Bronchial epithelial cell (primary cell): ENCODE data around the gene NAV3. TPM values are rescaled to one million over a fixed set of nuclear protein-coding genes. Genes with fewer than 3 reads are reported as not detected.

Experiments used
- DNase-seq: peaks from one replicate; pipeline ENCODE4 v3.0.0-alpha.2; 2010; ENCODE audit warnings: low read depth
- FAIRE-seq: peaks from 2 replicates; lab custom pipeline; 2011; peaks lifted over from hg19 to GRCh38; lab: Jason Lieb, UNC
- H3K27me3 ChIP-seq: 2 replicates; pipeline ENCODE4 v1.5.1; 2011; ENCODE audit warnings: low read length; ENCODE audit not compliant: control insufficient read depth, insufficient read depth
- H3K36me3 ChIP-seq: 2 replicates; pipeline ENCODE4 v1.5.1; 2011; ENCODE audit warnings: low read length; ENCODE audit not compliant: control insufficient read depth, insufficient read depth
- H3K4me3 ChIP-seq: 2 replicates; pipeline ENCODE4 v1.5.1; 2011; ENCODE audit warnings: mild to moderate bottlenecking, low read depth, low read length, control low read depth
- CTCF ChIP-seq: IDR thresholded peaks from 2 replicates; pipeline ENCODE4 v1.5.1; 2011; ENCODE audit warnings: mild to moderate bottlenecking, moderate library complexity, low read length, control low read depth, inconsistent platforms; ENCODE audit not compliant: insufficient read depth, severe bottlenecking
- total RNA-seq: library from RNA; depleted of rRNA; stranded (reverse); fragments of >200 nt; gene quantifications from 2 replicates; pipeline ENCODE4 v1.2.1, GENCODE V29; 2014

NAV3 gene
- total RNA-seq, 1 donor from 2014 or later: 1.6 TPM

GRCh38 chr12:78086553-78087362 is 256.1 kb downstream of the NAV3 start:
- H3K27me3 ChIP-seq: no peaks in the 10 kb centered on the region
- FAIRE-seq: no peak
- H3K36me3 ChIP-seq: no peaks in the 10 kb centered on the region
- no peak for DNase-seq
- H3K4me3 ChIP-seq: no peak overlapping the region
- no peak for TF ChIP-seq CTCF

GRCh38 chr12:78087363-78087675 is 256.6 kb downstream of the NAV3 start:
- FAIRE-seq: no peak

GRCh38 chr12:78088391-78088832 is 257.7 kb downstream of the NAV3 start:
- no peak overlapping the region for H3K4me3 ChIP-seq
- TF ChIP-seq CTCF: no peak
- no peaks in the 10 kb centered on the region for H3K27me3 ChIP-seq
- no peak for FAIRE-seq
- H3K36me3 ChIP-seq: no peaks in the 10 kb centered on the region
- DNase-seq: no peak

More at GRCh38 chr12:78087363-78087675, 256.6 kb downstream of the NAV3 start:
- no peaks in the 10 kb centered on the region for H3K27me3 ChIP-seq
- no peaks in the 10 kb centered on the region for H3K36me3 ChIP-seq
- DNase-seq: no peak
- no peak for TF ChIP-seq CTCF
- H3K4me3 ChIP-seq: no peak overlapping the region

GRCh38 chr12:78090266-78090665 is 259.6 kb downstream of the NAV3 start:
- no peaks in the 10 kb centered on the region for H3K36me3 ChIP-seq
- no peak for TF ChIP-seq CTCF
- no peaks in the 10 kb centered on the region for H3K27me3 ChIP-seq
- FAIRE-seq (no peak), DNase-seq (no peak)
- H3K4me3 ChIP-seq: no peak overlapping the region

- TF ChIP-seq CTCF: no peak
- DNase-seq: peak; percentile 93
- Histone ChIP-seq H3K36me3 (no peaks in the 10 kb centered on the region), H3K4me3 (no peak overlapping the region), H3K27me3 (no peaks in the 10 kb centered on the region)
- no peak for FAIRE-seq
Observed at GRCh38 chr12:78095623-78096022, 264.9 kb downstream of the NAV3 start.
